Stomach (tissue), 4 donors: ENCODE results near the gene ATP12A.

Experiments
- POLR2A ChIP-seq, 4 donors: fragments of 450-650 bp; IDR thresholded peaks; one replicate each; pipeline ENCODE4 v1.6.1; 2016; ENCODE audit warnings: antibody characterized with exemption in 4 of 4, control low read depth in 2 of 4, mild to moderate bottlenecking in 1 of 4, moderate library complexity in 1 of 4
- TF ChIP-seq, protein P1 (sequence below), 7 experiments: fragments of 450-650 bp in 4 of 7; fragments of 200-600 bp in 3 of 7; sonication (generic) in 3 of 7; IDR thresholded peaks; one replicate each; pipeline ENCODE4 v1.5.1; 2016 to 2019; ENCODE audit warnings: antibody characterized with exemption in 7 of 7, control low read depth in 2 of 7, mild to moderate bottlenecking in 1 of 7

DNA sequence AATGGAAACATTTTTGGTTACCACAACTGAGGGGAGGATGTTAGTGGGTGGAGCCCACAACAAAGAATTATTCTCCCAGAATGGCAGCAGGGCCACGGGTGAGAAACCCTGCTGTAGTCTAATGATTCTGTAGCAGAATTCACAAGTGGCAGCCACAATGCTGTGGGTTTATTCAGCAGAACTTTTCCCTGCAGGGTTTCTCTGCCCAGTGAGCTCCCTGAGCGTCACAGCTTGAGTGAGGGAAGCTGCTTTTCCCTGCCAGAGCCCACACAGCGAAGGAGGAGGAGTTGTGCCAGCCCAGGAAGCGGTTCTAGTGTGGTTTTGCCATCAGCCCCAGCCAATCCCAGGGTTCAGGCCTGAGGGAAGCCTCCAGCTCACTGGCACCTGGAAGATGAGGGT, 4.4 kb downstream of the ATP12A start:
- TF ChIP-seq, protein P1, sequence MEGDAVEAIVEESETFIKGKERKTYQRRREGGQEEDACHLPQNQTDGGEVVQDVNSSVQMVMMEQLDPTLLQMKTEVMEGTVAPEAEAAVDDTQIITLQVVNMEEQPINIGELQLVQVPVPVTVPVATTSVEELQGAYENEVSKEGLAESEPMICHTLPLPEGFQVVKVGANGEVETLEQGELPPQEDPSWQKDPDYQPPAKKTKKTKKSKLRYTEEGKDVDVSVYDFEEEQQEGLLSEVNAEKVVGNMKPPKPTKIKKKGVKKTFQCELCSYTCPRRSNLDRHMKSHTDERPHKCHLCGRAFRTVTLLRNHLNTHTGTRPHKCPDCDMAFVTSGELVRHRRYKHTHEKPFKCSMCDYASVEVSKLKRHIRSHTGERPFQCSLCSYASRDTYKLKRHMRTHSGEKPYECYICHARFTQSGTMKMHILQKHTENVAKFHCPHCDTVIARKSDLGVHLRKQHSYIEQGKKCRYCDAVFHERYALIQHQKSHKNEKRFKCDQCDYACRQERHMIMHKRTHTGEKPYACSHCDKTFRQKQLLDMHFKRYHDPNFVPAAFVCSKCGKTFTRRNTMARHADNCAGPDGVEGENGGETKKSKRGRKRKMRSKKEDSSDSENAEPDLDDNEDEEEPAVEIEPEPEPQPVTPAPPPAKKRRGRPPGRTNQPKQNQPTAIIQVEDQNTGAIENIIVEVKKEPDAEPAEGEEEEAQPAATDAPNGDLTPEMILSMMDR (IDR thresholded peaks at IDR 0.05): no peak
- no peak for TF ChIP-seq POLR2A (IDR thresholded peaks at IDR 0.05)
